ENCODE measurements around the gene HOXA9. TPM values are rescaled to one million over a fixed set of nuclear protein-coding genes. Genes with fewer than 3 reads are reported as not detected.

The HOXA9 gene
- total RNA-seq, 2 experiments from 2014 or later = 0.19 TPM; not detected in 1

DNA sequence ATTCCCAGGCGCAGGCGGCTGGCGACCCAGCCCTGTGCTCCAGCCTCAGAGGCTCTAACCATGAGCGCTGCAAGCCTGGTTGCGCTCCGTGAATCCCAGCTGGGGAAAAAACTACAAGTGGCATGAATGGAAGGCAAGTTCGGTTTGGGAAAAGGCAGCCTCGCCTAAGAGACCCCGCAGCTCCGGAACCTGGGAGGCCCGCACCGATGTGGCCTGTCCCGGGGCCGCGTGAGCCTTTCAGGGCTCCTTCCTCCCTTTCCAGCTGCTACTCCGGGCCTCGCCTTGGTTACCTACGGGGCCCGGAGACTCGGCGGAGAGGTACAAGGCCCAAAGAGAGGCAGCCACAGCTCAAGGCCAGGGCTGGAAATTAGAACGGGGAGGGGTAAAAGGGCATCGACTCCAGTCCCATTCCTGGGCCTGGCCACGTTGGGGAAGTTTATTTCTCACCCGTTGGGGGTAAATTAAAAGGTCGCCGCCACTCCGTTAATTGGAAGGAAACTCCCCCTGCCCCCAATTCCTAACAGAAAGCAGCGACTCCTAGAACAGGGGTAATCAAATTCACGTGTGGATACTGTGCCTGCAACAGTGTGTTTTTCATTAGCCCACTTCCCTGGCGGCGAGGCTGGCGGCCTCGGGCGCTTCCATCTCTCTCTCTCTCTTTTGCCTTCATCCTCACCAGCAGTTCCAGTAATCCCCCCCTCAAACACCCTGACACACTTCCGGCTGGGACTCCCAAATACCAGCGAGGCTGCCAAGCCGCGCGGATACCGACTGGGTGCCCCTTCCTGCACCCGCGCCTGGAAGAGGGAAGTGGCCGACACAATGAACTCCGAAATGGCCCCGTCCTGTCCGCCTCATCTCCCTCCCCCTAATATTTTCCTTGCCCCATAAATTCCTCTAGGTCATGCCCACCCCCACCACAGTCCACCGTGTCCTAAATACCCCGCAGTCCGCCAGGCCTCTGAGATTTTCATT, 1.5 kb upstream of the HOXA9 start:
- intact Hi-C loops (cut with micrococcal nuclease) = loop anchor here (1.0 to 5.0 kb wide), 3 partner anchors 17 to 75 kb away; partner anchors contain the start of gene EVX1
- DNase-seq = no peak
- Mint-ChIP-seq H3K4me3 (peak overlapping the region; percentile 47), H3K27me3 (peaks cover 79% of the 10 kb centered on the region), H3K36me3 (peaks cover 3% of the 10 kb centered on the region), H3K4me1 (ENCODE audit: low read depth) (peaks cover 27% of the 10 kb centered on the region), H3K27ac (peak overlapping the region; percentile 16), H3K9me3 (no peaks in the 10 kb centered on the region)
- POLR2A ChIA-PET = no interaction called here
- CTCF ChIA-PET = interaction anchor here (0.9 to 6.5 kb wide), 4 partner anchors 12 to 19 kb away, joined by 3 to 72 read pairs (median 14); partner anchors contain the start of gene HOXA3

GRCh38 chr7:27165996-27166530, 726 bp upstream of the HOXA9 start:
- Mint-ChIP-seq H3K36me3 (peaks cover 2% of the 10 kb centered on the region), H3K4me3 (peak overlapping the region; percentile 34), H3K4me1 (ENCODE audit: low read depth) (peaks cover 25% of the 10 kb centered on the region), H3K27ac (peak overlapping the region; percentile 66), H3K27me3 (peaks cover 75% of the 10 kb centered on the region), H3K9me3 (no peaks in the 10 kb centered on the region)
- intact Hi-C loops (cut with micrococcal nuclease) = loop anchor here (1.0 to 5.0 kb wide), 4 partner anchors 15 to 76 kb away; partner anchors contain the start of gene EVX1
- ChIA-PET CTCF (interaction anchor here (0.7 to 6.5 kb wide), 4 partner anchors 13 to 478 kb away, joined by 3 to 72 read pairs (median 14); partner anchors contain the start of gene HOXA3), POLR2A (no interaction called here)
- DNase-seq = no peak

- H3K9me3 Mint-ChIP-seq = no peaks in the 10 kb centered on the region
- ChIA-PET POLR2A (no interaction called here), CTCF (interaction anchor here (2.0 to 6.5 kb wide), 3 partner anchors 14 to 31 kb away, joined by 5 to 72 read pairs (median 22); partner anchors contain the start of gene HOXA3)
- H3K36me3 Mint-ChIP-seq = peaks cover 2% of the 10 kb centered on the region
- DNase-seq = no peak
- peaks cover 26% of the 10 kb centered on the region for H3K4me1 Mint-ChIP-seq (ENCODE audit: low read depth)
- H3K4me3 Mint-ChIP-seq = peak overlapping the region; percentile 20
- peak overlapping the region; percentile 51 for H3K27ac Mint-ChIP-seq
- intact Hi-C loops (cut with micrococcal nuclease) = loop anchor here (2.0 to 5.0 kb wide), 5 partner anchors 14 to 1302 kb away; partner anchors contain the start of genes EVX1 and HOXA1
- peaks cover 77% of the 10 kb centered on the region for H3K27me3 Mint-ChIP-seq
Observed at GRCh38 chr7:27164367-27165088, 809 bp downstream of the HOXA9 start.

DNA sequence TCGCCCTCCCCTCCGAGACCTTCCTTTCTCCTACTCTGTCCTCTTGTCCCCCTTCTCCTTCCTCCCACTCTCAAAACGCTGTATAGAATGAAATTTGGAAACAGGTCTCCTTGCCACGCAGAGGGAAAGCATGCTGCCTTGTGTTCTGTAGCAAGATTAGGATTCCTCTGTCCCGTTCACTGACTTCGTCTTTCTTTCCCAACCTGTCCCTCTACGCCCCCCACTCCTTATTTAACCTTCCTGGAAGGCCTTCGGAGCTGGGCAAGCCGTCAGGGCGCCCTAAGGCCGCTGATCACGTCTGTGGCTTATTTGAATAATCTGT, 1.3 kb downstream of the HOXA9 start:
- intact Hi-C loops (cut with micrococcal nuclease) = loop anchor here (2.0 to 5.0 kb wide), 4 partner anchors 13 to 1302 kb away; partner anchors contain the start of gene HOXA1
- no peaks in the 10 kb centered on the region for H3K9me3 Mint-ChIP-seq
- H3K27me3 Mint-ChIP-seq = peaks cover 80% of the 10 kb centered on the region
- peak overlapping the region; percentile 21 for H3K27ac Mint-ChIP-seq
- peaks cover 25% of the 10 kb centered on the region for H3K4me1 Mint-ChIP-seq (ENCODE audit: low read depth)
- H3K4me3 Mint-ChIP-seq = no peak overlapping the region
- DNase-seq = no peak
- ChIA-PET POLR2A (no interaction called here), CTCF (interaction anchor here (2.0 to 6.5 kb wide), 3 partner anchors 14 to 32 kb away, joined by 5 to 72 read pairs (median 22); partner anchors contain the start of gene HOXA3)
- peaks cover 2% of the 10 kb centered on the region for H3K36me3 Mint-ChIP-seq

DNA sequence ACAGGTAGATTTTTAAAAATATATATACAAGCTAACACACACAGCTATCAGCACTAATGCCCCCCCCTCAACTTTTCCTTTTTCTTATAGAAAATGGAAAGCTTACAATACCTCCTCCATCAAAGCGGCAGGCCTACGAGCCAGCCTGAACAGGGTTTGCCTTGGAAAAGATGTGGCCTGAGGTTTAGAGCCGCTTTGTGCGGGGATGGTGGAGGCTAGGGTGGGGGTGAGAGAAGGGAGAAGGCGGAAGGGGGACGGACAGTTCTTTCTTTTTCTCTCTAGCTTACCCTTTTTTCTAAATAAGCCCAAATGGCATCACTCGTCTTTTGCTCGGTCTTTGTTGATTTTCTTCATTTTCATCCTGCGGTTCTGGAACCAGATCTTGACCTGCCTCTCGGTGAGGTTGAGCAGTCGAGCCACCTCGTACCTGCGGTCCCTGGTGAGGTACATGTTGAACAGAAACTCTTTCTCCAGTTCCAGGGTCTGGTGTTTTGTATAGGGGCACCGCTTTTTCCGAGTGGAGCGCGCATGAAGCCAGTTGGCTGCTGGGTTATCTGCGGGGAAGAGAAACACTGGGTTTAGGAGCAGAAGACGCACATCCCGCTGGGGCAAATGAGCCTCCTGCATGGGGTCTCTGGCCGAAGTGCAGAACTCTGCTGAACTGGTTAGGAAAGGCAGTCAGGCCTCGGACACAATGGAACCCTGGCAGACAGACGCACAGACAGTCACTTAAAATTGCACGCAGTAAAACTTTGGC, 1.9 kb downstream of the HOXA9 start:
- H3K27ac Mint-ChIP-seq = no peak overlapping the region
- intact Hi-C loops (cut with micrococcal nuclease) = loop anchor here (2.0 to 5.0 kb wide), 4 partner anchors 13 to 1301 kb away; partner anchors contain the start of gene HOXA1
- no peaks in the 10 kb centered on the region for H3K36me3 Mint-ChIP-seq
- H3K9me3 Mint-ChIP-seq = no peaks in the 10 kb centered on the region
- H3K4me1 Mint-ChIP-seq (ENCODE audit: low read depth) = peaks cover 24% of the 10 kb centered on the region
- no peak for DNase-seq
- peaks cover 80% of the 10 kb centered on the region for H3K27me3 Mint-ChIP-seq
- ChIA-PET CTCF (interaction anchor here (1.2 to 6.5 kb wide), 4 partner anchors 13 to 1271 kb away, joined by 4 to 72 read pairs (median 14); partner anchors contain the start of gene HOXA3), POLR2A (no interaction called here)
- no peak overlapping the region for H3K4me3 Mint-ChIP-seq

DNA sequence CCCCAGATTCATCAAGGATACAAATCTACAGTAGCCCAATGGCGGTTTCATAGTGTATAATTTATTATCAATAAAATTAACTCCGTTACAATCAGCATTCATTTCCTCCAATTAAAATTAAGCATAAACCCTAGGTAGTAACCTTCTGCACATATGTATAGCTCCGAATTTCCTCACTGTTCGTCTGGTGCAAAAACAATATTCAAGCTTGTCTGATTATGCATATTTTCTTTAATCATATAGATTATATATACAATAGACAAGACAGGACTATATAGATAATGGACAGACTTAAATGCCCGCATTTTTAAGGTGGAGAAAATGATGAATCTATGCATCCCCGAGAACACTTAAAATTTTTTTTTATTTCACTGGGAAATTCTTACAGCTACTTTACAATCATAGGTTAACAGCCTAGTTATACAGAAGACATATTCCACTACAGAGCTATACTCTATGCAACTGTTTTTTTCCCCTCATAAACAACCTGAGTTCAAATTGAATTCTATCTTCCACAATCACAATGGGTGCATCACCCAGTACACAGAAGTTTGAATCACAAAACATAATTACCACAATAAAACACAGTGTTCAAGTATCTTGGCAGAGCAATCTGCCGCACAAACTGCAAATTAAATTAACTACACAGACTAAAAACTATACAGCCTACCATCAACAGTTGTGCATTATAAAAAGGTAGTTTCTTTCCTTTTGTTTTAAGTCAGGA, 2.6 kb downstream of the HOXA9 start:
- POLR2A ChIA-PET = no interaction called here
- H3K4me3 Mint-ChIP-seq = no peak overlapping the region

DNA sequence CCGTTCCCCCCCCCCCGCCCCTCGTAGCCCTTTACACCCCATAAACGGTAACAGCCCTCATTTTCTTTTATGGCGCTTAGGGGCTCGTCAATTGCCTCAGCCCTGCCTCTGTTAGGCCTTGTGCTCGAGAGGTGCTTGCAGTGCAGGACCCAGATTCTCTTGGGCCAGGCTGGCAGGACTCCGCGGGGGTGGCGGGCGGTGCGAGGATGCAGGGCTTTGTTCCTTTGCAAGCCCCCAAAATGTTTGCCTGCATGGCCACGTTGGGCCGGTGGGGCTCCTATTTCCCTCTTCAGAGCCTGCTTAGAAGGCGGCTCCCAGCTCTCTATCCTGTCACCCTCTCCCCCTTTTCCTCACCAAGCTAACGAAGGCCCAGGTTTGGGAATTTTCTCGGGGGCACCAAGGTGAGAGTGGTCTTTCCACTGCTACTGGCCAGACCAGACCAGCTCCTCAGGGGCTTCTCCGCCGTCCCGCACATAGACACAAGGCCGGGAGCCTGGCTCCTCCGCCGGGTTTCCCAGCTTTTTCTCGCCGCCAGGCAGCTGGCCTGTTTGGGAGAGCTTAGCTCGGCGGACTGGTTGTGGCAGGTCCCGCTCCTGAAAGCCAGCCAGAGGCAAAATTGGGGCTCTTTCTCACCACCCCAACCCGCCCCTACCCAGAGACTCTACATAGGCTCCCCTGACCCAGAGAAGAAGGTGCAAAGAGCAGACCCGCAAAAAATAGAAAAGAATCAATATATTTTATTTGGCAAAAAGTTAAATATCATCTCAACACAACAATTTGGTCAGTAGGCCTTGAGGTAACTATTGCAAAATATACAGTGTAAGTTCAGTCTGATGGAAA, 3.4 kb downstream of the HOXA9 start:
- Mint-ChIP-seq H3K4me3 (no peak overlapping the region), H3K9me3 (no peaks in the 10 kb centered on the region), H3K4me1 (ENCODE audit: low read depth) (peaks cover 26% of the 10 kb centered on the region), H3K27ac (no peak overlapping the region), H3K27me3 (peaks cover 82% of the 10 kb centered on the region), H3K36me3 (peaks cover 2% of the 10 kb centered on the region)
- ChIA-PET CTCF (interaction anchor here (0.9 to 6.5 kb wide), 23 partner anchors 8 to 1070 kb away, joined by 3 to 72 read pairs (median 5); partner anchors contain the start of genes EVX1, HOXA1, HOXA11 and HOXA3), POLR2A (no interaction called here)
- no peak for DNase-seq
- intact Hi-C loops (cut with micrococcal nuclease) = loop anchor here (1.0 to 5.0 kb wide), 7 partner anchors 65 to 1300 kb away; partner anchors contain the start of gene HOXA1

More for the DNA sequence above, 2.6 kb downstream of the HOXA9 start:
- Mint-ChIP-seq H3K36me3 (peaks cover under 1% of the 10 kb centered on the region), H3K9me3 (no peaks in the 10 kb centered on the region), H3K27ac (no peak overlapping the region), H3K4me1 (ENCODE audit: low read depth) (peaks cover 24% of the 10 kb centered on the region), H3K27me3 (peaks cover 80% of the 10 kb centered on the region)
- intact Hi-C loops (cut with micrococcal nuclease) = loop anchor here (5.0 kb wide), 3 partner anchors 65 to 1300 kb away; partner anchors contain the start of gene HOXA1
- CTCF ChIA-PET = interaction anchor here (0.9 to 6.5 kb wide), 8 partner anchors 12 to 1270 kb away, joined by 4 to 72 read pairs (median 10); partner anchors contain the start of genes HOXA1 and HOXA3
- DNase-seq = no peak

- CTCF ChIA-PET = interaction anchor here (0.6 to 6.5 kb wide), 40 partner anchors 9 to 1269 kb away, joined by 3 to 72 read pairs (median 4); partner anchors contain the start of genes EVX1, HOXA1, HOXA11 and HOXA3
- peaks cover 27% of the 10 kb centered on the region for H3K4me1 Mint-ChIP-seq (ENCODE audit: low read depth)
Observed at GRCh38 chr7:27161214-27161720, 4.1 kb downstream of the HOXA9 start.

GRCh38 chr7:27160546-27161213, 4.7 kb downstream of the HOXA9 start:
- peaks cover 2% of the 10 kb centered on the region for H3K36me3 Mint-ChIP-seq
- ChIA-PET CTCF (interaction anchor here (0.6 to 6.5 kb wide), 39 partner anchors 10 to 1268 kb away, joined by 3 to 72 read pairs (median 4); partner anchors contain the start of genes EVX1, HOXA1, HOXA11 and HOXA3), POLR2A (no interaction called here)
- H3K9me3 Mint-ChIP-seq = no peaks in the 10 kb centered on the region
- peak overlapping the region; percentile 61 for H3K4me3 Mint-ChIP-seq
- H3K4me1 Mint-ChIP-seq (ENCODE audit: low read depth) = peaks cover 28% of the 10 kb centered on the region
- peaks cover 81% of the 10 kb centered on the region for H3K27me3 Mint-ChIP-seq
- DNase-seq = peak; percentile 87
- H3K27ac Mint-ChIP-seq = no peak overlapping the region
- intact Hi-C loops (cut with micrococcal nuclease) = loop anchor here (1.0 to 5.0 kb wide), 7 partner anchors 63 to 1298 kb away; partner anchors contain the start of gene HOXA1

More at GRCh38 chr7:27161214-27161720, 4.1 kb downstream of the HOXA9 start:
- POLR2A ChIA-PET = no interaction called here
- intact Hi-C loops (cut with micrococcal nuclease) = loop anchor here (1.0 to 5.0 kb wide), 7 partner anchors 64 to 1299 kb away; partner anchors contain the start of gene HOXA1
- peak overlapping the region; percentile 61 for H3K4me3 Mint-ChIP-seq
- no peak overlapping the region for H3K27ac Mint-ChIP-seq
- peaks cover 2% of the 10 kb centered on the region for H3K36me3 Mint-ChIP-seq
- H3K9me3 Mint-ChIP-seq = no peaks in the 10 kb centered on the region
- no peak for DNase-seq
- peaks cover 79% of the 10 kb centered on the region for H3K27me3 Mint-ChIP-seq
